Activated CD8-positive, alpha-beta T cell treated with anti-CD3 and anti-CD28 coated beads, Interleukin-2, amount 10 ng/mL, durations not matched to agents 7 days and 5 days (primary cell): ENCODE results near the gene SEMA4B. TPM values are rescaled to one million over a fixed set of nuclear protein-coding genes. Genes with fewer than 3 reads are reported as not detected.
A peak's percentile ranks its signal among the peaks of the same experiment; 100 is the strongest.
"Not testable (repeated sequence)": the region's sequence is repeated elsewhere in the genome, so short reads cannot be mapped to it uniquely, and the experiment has no call there.

Experiments used
- ATAC-seq: fragments of 150-1000 bp; cut with Tn5 transposase; one replicate; pipeline ENCODE4 v1.10.0; 2021; ENCODE audit warnings: moderate library complexity
- CTCF ChIA-PET: fragments of 350-600 bp; sonication (Branson Sonifier 250); formaldehyde crosslinking; loops from one replicate; lab custom pipeline; 2021; ENCODE audit warnings: antibody characterized with exemption; lab: Charles Lee
- POLR2A ChIA-PET: fragments of 350-600 bp; sonication (Branson Sonifier 250); formaldehyde crosslinking; loops from one replicate; lab custom pipeline; 2021; ENCODE audit warnings: antibody characterized with exemption; lab: Charles Lee
- DNase-seq: peaks from one replicate; pipeline ENCODE4 v3.0.0-alpha.2; 2020
- H3K27ac Mint-ChIP-seq: one replicate; pipeline ENCODE4 v1.8.0; 2021; ENCODE audit warnings: mild to moderate bottlenecking, mixed read lengths
- H3K27me3 Mint-ChIP-seq: one replicate; pipeline ENCODE4 v1.8.0; 2021; ENCODE audit warnings: low read depth, mixed read lengths
- H3K36me3 Mint-ChIP-seq: one replicate; pipeline ENCODE4 v1.8.0; 2021; ENCODE audit warnings: low read depth, mixed read lengths
- H3K4me1 Mint-ChIP-seq: one replicate; pipeline ENCODE4 v1.8.0; 2021; ENCODE audit warnings: low read depth, mixed read lengths
- H3K4me3 Mint-ChIP-seq: one replicate; pipeline ENCODE4 v1.8.0; 2021; ENCODE audit warnings: mild to moderate bottlenecking, mixed read lengths
- H3K9me3 Mint-ChIP-seq: one replicate; pipeline ENCODE4 v1.8.0; 2022; ENCODE audit warnings: mixed read lengths; ENCODE audit not compliant: insufficient read depth
- total RNA-seq, 2 experiments: library from RNA; stranded (reverse); gene quantifications; one replicate each; pipeline ENCODE4 v1.2.3, GENCODE V29; 2021

Gene SEMA4B
- total RNA-seq, 2 experiments from 2014 or later: 8.6 to 11.2 TPM

- H3K9me3 Mint-ChIP-seq: no peaks in the 10 kb centered on the region
- H3K4me3 Mint-ChIP-seq: peak overlapping the region; percentile 65
- H3K27ac Mint-ChIP-seq: no peak overlapping the region
- CTCF ChIA-PET: interaction anchor here (0.8 to 1.7 kb wide), 6 partner anchors 11 to 106 kb away, joined by 3 to 6 read pairs (median 3); no protein-coding TSS in a partner anchor
- DNase-seq (no peak), ATAC-seq (no peak)
- peaks cover 3% of the 10 kb centered on the region for H3K27me3 Mint-ChIP-seq
- no peaks in the 10 kb centered on the region for H3K36me3 Mint-ChIP-seq
- POLR2A ChIA-PET: interaction anchor here (0.5 to 3.6 kb wide), 4 partner anchors 15 to 210 kb away, joined by 3 to 11 read pairs (median 6); partner anchors contain the start of genes CIB1, GDPGP1 and NGRN
- peaks cover 16% of the 10 kb centered on the region for H3K4me1 Mint-ChIP-seq
These were observed 47.7 kb downstream of the SEMA4B start for GRCh38 chr15:90248789-90249202.

GRCh38 chr15:90249203-90249863, 48.2 kb downstream of the SEMA4B start, which contains the start of gene TTLL13:
Gene TTLL13, plus strand, starts transcription at chr15:90249556. Its CDS starts 1,075 bp downstream, at chr15:90250631.
- H3K36me3 Mint-ChIP-seq: no peaks in the 10 kb centered on the region
- peaks cover 3% of the 10 kb centered on the region for H3K27me3 Mint-ChIP-seq
- ChIA-PET CTCF (interaction anchor here (0.8 to 1.7 kb wide), 6 partner anchors 11 to 107 kb away, joined by 3 to 6 read pairs (median 3); partner anchors contain the start of genes CIB1 and GDPGP1), POLR2A (interaction anchor here (0.5 to 3.6 kb wide), 4 partner anchors 16 to 209 kb away, joined by 3 to 11 read pairs (median 6); partner anchors contain the start of genes CIB1, GDPGP1 and NGRN)
- peak; percentile 71 for DNase-seq
- no peaks in the 10 kb centered on the region for H3K9me3 Mint-ChIP-seq
- peaks cover 16% of the 10 kb centered on the region for H3K4me1 Mint-ChIP-seq
- peak within 1 kb of the TSS; percentile 65 for H3K4me3 Mint-ChIP-seq
- no peak within 1 kb of the TSS for H3K27ac Mint-ChIP-seq
- ATAC-seq: peak; percentile 81

DNA sequence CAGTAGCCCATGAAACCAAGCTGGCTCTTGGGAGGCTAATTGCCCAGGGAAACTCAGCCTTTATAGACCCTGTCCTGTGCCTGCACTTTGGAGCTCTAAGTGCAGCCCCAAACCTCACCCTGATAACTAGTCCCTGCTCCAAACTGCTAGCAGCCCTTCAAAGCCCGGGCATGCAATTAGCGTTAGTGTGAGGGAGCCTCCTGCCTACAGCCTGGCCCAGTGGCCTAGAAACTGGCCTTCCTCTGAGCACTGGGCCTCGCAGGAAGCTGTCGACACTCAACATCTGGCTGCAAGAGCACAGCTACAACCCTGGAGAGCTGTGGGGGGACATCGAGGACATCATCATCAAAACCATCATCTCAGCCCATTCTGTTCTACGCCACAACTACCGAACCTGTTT, 56.6 kb downstream of the SEMA4B start:
- ChIA-PET POLR2A (no interaction called here), CTCF (interaction anchor here (0.9 kb wide), 1 partner anchor 35 kb away, joined by 3 read pairs; no protein-coding TSS in a partner anchor)
- H3K4me3 Mint-ChIP-seq: no peak overlapping the region
- DNase-seq (no peak), ATAC-seq (no peak)
- H3K27ac Mint-ChIP-seq: no peak overlapping the region
- no peaks in the 10 kb centered on the region for H3K27me3 Mint-ChIP-seq
- no peaks in the 10 kb centered on the region for H3K9me3 Mint-ChIP-seq
- H3K4me1 Mint-ChIP-seq: peaks cover 6% of the 10 kb centered on the region
- H3K36me3 Mint-ChIP-seq: no peaks in the 10 kb centered on the region

GRCh38 chr15:90259524-90259923, 58.4 kb downstream of the SEMA4B start:
- ATAC-seq: no peak
- ChIA-PET CTCF (interaction anchor here (1.5 kb wide), 1 partner anchor 60 kb away, joined by 4 read pairs; no protein-coding TSS in a partner anchor), POLR2A (no interaction called here)
- H3K4me3 Mint-ChIP-seq: no peak overlapping the region
- no peaks in the 10 kb centered on the region for H3K9me3 Mint-ChIP-seq
- no peaks in the 10 kb centered on the region for H3K27me3 Mint-ChIP-seq
- no peak overlapping the region for H3K27ac Mint-ChIP-seq
- peaks cover 15% of the 10 kb centered on the region for H3K4me1 Mint-ChIP-seq
- no peaks in the 10 kb centered on the region for H3K36me3 Mint-ChIP-seq
- DNase-seq: no peak

GRCh38 chr15:90260731-90261130, 59.6 kb downstream of the SEMA4B start:
- H3K4me3 Mint-ChIP-seq, H3K27me3 Mint-ChIP-seq, ATAC-seq, CTCF ChIA-PET, POLR2A ChIA-PET, H3K9me3 Mint-ChIP-seq, DNase-seq, H3K27ac Mint-ChIP-seq, H3K36me3 Mint-ChIP-seq: not testable (repeated sequence)
- H3K4me1 Mint-ChIP-seq: peaks cover 21% of the 10 kb centered on the region

GRCh38 chr15:90261811-90262210, 60.7 kb downstream of the SEMA4B start:
- H3K9me3 Mint-ChIP-seq: no peaks in the 10 kb centered on the region
- H3K4me3 Mint-ChIP-seq: no peak overlapping the region
- DNase-seq (no peak), ATAC-seq (no peak)
- ChIA-PET POLR2A (interaction anchor here (2.6 kb wide), 1 partner anchor 28 kb away, joined by 18 read pairs; the partner anchor contains the start of genes CIB1 and GDPGP1), CTCF (interaction anchor here (1.2 to 1.3 kb wide), 2 partner anchors 18 to 25 kb away, joined by 3 read pairs; no protein-coding TSS in a partner anchor)
- peaks cover 2% of the 10 kb centered on the region for H3K36me3 Mint-ChIP-seq
- peaks cover 22% of the 10 kb centered on the region for H3K4me1 Mint-ChIP-seq
- H3K27me3 Mint-ChIP-seq: no peaks in the 10 kb centered on the region
- H3K27ac Mint-ChIP-seq: no peak overlapping the region

- CTCF ChIA-PET: interaction anchor here (1.3 kb wide), 1 partner anchor 24 kb away, joined by 3 read pairs; no protein-coding TSS in a partner anchor
- no peak for DNase-seq
- peaks cover 8% of the 10 kb centered on the region for H3K36me3 Mint-ChIP-seq
- no peaks in the 10 kb centered on the region for H3K9me3 Mint-ChIP-seq
- no peaks in the 10 kb centered on the region for H3K27me3 Mint-ChIP-seq
- POLR2A ChIA-PET: interaction anchor here (0.5 to 2.6 kb wide), 2 partner anchors 29 to 266 kb away, joined by 3 to 18 read pairs; partner anchors contain the start of genes CIB1 and GDPGP1
- H3K4me1 Mint-ChIP-seq: peaks cover 27% of the 10 kb centered on the region
- H3K27ac Mint-ChIP-seq: no peak overlapping the region
- ATAC-seq: no peak
- no peak overlapping the region for H3K4me3 Mint-ChIP-seq
These were observed 61.3 kb downstream of the SEMA4B start for GRCh38 chr15:90262426-90262825.

DNA sequence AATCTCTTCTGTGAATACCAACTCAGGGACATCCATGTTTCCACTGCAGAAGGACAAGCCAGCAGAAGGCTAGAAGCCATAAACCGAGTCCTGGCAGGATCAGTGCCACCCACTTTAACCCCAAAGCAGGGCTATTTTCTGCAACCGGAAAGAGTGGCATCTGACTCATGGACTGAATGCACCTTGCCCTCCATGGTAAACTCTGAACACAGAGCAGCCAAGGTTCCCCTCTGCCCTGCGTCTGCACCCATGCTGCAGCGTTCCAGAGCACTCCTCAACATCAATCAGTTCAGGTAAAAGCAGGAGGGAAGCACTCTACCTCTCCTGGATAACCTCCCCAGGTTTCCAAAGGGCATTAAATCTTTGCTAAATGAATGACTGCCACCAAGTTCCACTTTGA, 63.5 kb downstream of the SEMA4B start:
- H3K36me3 Mint-ChIP-seq: peaks cover 22% of the 10 kb centered on the region
- POLR2A ChIA-PET: interaction anchor here (2.6 kb wide), 1 partner anchor 31 kb away, joined by 18 read pairs; the partner anchor contains the start of genes CIB1 and GDPGP1
- H3K4me3 Mint-ChIP-seq: peak overlapping the region; percentile 96
- H3K27me3 Mint-ChIP-seq: no peaks in the 10 kb centered on the region
- DNase-seq: peak; percentile 48
- CTCF ChIA-PET: no interaction called here
- H3K4me1 Mint-ChIP-seq: peaks cover 39% of the 10 kb centered on the region
- no peak for ATAC-seq
- no peaks in the 10 kb centered on the region for H3K9me3 Mint-ChIP-seq
- peak overlapping the region; percentile 98 for H3K27ac Mint-ChIP-seq

- DNase-seq (peak; percentile 96), ATAC-seq (peak; percentile 90)
- Mint-ChIP-seq H3K9me3 (no peaks in the 10 kb centered on the region), H3K27me3 (no peaks in the 10 kb centered on the region), H3K4me1 (peaks cover 42% of the 10 kb centered on the region), H3K4me3 (peak within 1 kb of the TSS; percentile 96), H3K36me3 (peaks cover 29% of the 10 kb centered on the region), H3K27ac (peak within 1 kb of the TSS; percentile 98)
- POLR2A ChIA-PET: interaction anchor here (0.8 to 1.8 kb wide), 6 partner anchors 16 to 666 kb away, joined by 3 to 35 read pairs (median 4); partner anchors contain the start of genes CIB1, GDPGP1, IQGAP1 and TTLL13
- CTCF ChIA-PET: interaction anchor here (0.6 to 1.8 kb wide), 6 partner anchors 28 to 123 kb away, joined by 3 to 6 read pairs (median 3); partner anchors contain the start of genes CIB1 and GDPGP1
These were observed 64.3 kb downstream of the SEMA4B start, which contains the start of gene NGRN for GRCh38 chr15:90265271-90266060. Gene NGRN, plus strand, starts transcription at chr15:90265672. Its CDS starts 41 bp downstream, at chr15:90265713.

GRCh38 chr15:90266061-90266431, 64.9 kb downstream of the SEMA4B start:
- ATAC-seq (peak; percentile 43), DNase-seq (peak; percentile 69)
- Mint-ChIP-seq H3K36me3 (peaks cover 33% of the 10 kb centered on the region), H3K9me3 (no peaks in the 10 kb centered on the region), H3K27me3 (no peaks in the 10 kb centered on the region), H3K27ac (peak overlapping the region; percentile 98), H3K4me3 (peak overlapping the region; percentile 96), H3K4me1 (peaks cover 47% of the 10 kb centered on the region)
- ChIA-PET POLR2A (interaction anchor here (0.8 to 1.8 kb wide), 6 partner anchors 17 to 665 kb away, joined by 3 to 35 read pairs (median 4); partner anchors contain the start of genes CIB1, GDPGP1, IQGAP1 and TTLL13), CTCF (interaction anchor here (0.7 to 1.8 kb wide), 5 partner anchors 27 to 123 kb away, joined by 3 to 6 read pairs (median 3); partner anchors contain the start of genes CIB1 and GDPGP1)
